Pancreas (tissue), 10 donors: ENCODE measurements around the gene KIAA1614. TPM values are rescaled to one million over a fixed set of nuclear protein-coding genes. Genes with fewer than 3 reads are reported as not detected.

Experiments used
- ATAC-seq, 4 donors: fragments of 200-7000 bp; cut with Tn5 transposase; one replicate each; pipeline versions ENCODE4 v1.8.0 to v1.9.1; 2020; ENCODE audit warnings: mild to moderate bottlenecking in 4 of 4, moderate library complexity in 4 of 4
- DNase-seq, 6 donors: peaks; one replicate each; pipeline ENCODE4 v3.0.0-alpha.2; 2020
- FAIRE-seq: peaks from 2 replicates; lab custom pipeline; 2012; peaks lifted over from hg19 to GRCh38; lab: Jason Lieb, UNC
- H3K27ac ChIP-seq, 4 donors: fragments of 200-600 bp; sonication (generic); 1 replicate in 3 of 4; 2 replicates in 1 of 4; pipeline versions ENCODE4 v1.5.0 to v1.8.0; 2020
- H3K27me3 ChIP-seq, 4 donors: fragments of 200-600 bp; one replicate each; pipeline ENCODE4 v1.8.0; 2021
- H3K36me3 ChIP-seq, 3 donors: fragments of 200-600 bp; sonication (generic) in 1 of 3; one replicate each; pipeline versions ENCODE4 v1.5.0 to v1.8.0; 2020 to 2021
- H3K4me1 ChIP-seq, 3 donors: fragments of 200-600 bp; one replicate each; pipeline ENCODE4 v1.8.0; 2021
- H3K4me3 ChIP-seq, 4 donors: fragments of 200-600 bp; sonication (generic) in 2 of 4; one replicate each; pipeline versions ENCODE4 v1.5.0 to v1.8.0; 2020 to 2021
- H3K9me3 ChIP-seq, 4 donors: fragments of 200-600 bp; one replicate each; pipeline ENCODE4 v1.8.0; 2021
- CTCF ChIP-seq, 4 donors: fragments of 200-600 bp; sonication (generic) in 3 of 4; IDR thresholded peaks; one replicate each; pipeline versions ENCODE4 v1.5.0 to v1.8.0; 2021; ENCODE audit warnings: antibody characterized with exemption in 4 of 4
- WGBS, 2 donors: extraction: QIAGEN DNeasy Blood & Tissue Kit; methylation state at CpG; one replicate each; pipeline ENCODE4 v1.1.7; 2013; 5-methylcytosine and 5-hydroxymethylcytosine counted together
- intact Hi-C, 3 donors: fragments of 100-400 bp; cut with DNase I; formaldehyde crosslinking; loops; one replicate each; pipeline versions ENCODE4 v1.11.1 to v1.14.2; 2022
- polyA plus RNA-seq, 2 donors: library from polyadenylated mRNA; stranded (reverse); fragments of 200-250 nt; gene quantifications; one replicate each; pipeline ENCODE4 v1.2.3, GENCODE V29; 2013
- total RNA-seq, 6 donors: library from RNA; stranded (reverse); fragmentation: NEBNext Ultra II Directional in 4 of 6; extraction: Animal tissue kit (Norgen Biotek cat#: 25700) in 4 of 6; gene quantifications; one replicate each; pipeline versions ENCODE4 v1.2.1 to v1.2.4, GENCODE V29; 2021 to 2023
- donor health status: healthy with polysubstance abuse.
- donor health status: DM: no; HTN: no; CAD: no; lungs with moderate emphysema.
- donor health status: DM: no; HTN: no; CAD: no.
- donor health status: control.
- donor health status: control.
- donor health status: Bipolar disorder and iron deficiency.
- donor health status: DM: yes; HTN: yes; CAD: no.
- donor health status: DM: no; HTN: no; CAD: no.
- donor health status: DM: no; HTN: no; CAD: no.
- donor health status: DM: yes; HTN: yes; CAD: no.

The KIAA1614 gene
- total and polyA plus RNA-seq, 8 donors: 0.32 to 3.3 (median 1.5) TPM

DNA sequence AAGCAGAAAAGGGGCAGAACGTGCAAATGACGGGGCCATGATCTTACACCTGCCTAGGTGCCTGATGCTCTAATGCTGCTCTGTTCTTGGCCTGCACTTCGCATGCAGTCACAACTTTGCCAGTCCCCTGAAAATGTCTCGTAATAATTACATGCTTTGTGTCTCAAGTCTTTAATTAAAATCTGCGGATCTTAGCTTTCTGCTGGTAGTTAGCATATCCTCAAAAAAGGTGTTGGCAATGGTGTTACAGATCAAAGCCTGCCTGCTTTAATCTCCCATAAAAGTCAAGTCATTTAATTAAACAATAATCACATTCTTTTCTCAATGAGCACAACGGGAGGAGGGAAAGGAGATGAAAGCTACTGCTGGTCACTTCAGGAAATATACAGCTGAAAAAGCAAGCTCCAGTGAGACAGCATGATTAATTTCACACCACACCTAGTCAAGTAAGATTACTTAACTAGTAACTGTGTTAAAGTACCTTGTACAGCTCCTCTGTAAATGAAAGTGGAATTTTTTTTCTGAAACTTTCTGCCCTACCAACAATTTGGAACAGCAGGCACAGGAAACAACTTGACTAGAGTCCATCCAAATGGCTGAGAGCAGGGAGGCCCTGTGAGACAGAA, 64.1 kb downstream of the KIAA1614 start:
- Histone ChIP-seq H3K4me1 (peaks cover 0 to 23% (median 20%) of the 10 kb centered on the region in 3 donors), H3K36me3 (no peaks in the 10 kb centered on the region), H3K27me3 (no peaks in the 10 kb centered on the region), H3K9me3 (no peaks in the 10 kb centered on the region), H3K4me3 (no peak overlapping the region), H3K27ac (peak overlapping the region in 1 of 4 donors; percentile 48)
- DNase-seq (no peak), ATAC-seq (peak; percentile 65 to 82 (median 74)), FAIRE-seq (no peak)
- TF ChIP-seq CTCF (IDR thresholded peaks at IDR 0.05): no peak
- intact Hi-C loops: no loop called here
- 74 to 80% methylated on average over 6 of the region's 6 CpGs for WGBS, 2 donors

DNA sequence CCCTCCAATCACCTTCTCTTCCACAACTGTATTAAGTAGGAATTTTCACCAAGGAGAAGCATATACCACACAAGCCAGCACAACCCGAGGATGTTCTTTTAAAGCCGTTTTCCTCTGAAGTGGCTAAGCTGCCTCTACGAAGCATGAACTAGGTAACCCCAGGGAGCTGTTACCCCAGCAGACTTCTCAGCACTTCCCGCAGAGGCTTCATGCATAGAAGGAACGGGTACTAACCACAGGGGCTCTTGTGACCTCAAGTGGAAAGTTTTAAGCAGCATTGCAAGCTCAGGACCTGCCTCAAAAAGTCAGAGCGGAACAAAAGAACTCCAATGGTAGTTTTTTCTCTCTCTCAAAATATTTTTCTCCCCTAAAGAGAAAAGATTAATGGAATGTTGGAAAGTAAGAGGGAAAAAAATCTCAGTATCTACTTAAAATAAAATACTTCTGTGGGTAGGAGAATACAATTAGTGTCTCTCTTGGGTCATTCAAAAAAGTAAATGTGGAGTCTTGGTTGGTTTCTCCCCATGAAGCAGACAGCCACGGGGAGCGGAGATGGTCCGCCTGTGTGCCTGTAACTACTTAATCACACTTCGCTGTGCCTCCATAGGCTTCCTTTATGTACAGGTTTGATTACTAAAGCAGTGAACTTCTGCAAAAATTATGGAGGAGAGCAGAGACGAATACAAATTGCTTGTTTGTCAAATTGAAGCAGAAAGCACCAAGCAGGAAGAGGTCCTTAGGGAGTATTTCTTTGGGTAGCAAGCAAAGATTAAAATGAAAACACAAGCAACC, 69.1 kb downstream of the KIAA1614 start:
- intact Hi-C loops: no loop called here

DNA sequence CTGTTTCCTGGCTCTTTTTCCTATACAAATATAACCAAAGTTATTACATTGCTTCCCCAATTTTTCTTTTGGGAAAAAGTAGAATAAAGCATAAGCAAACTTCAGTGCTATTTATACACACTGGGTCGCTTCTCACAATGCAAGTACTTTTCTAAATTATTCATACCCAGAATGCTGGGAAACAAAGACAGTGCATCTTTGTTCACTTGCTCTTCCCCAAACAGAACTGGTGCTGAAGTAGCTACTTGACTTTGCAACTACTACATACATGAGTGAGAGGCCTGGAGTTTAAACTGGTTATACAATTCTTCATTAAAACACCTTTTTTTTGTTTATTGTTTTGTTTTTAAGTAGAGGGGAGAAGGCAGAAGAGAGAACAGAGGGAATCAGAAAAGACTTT, 69.7 kb downstream of the KIAA1614 start:
- Histone ChIP-seq H3K27me3 (no peaks in the 10 kb centered on the region), H3K36me3 (peaks cover 0 to 21% (median 0%) of the 10 kb centered on the region in 3 donors), H3K9me3 (no peaks in the 10 kb centered on the region), H3K4me1 (peaks cover 0 to 2% (median 0%) of the 10 kb centered on the region in 3 donors), H3K4me3 (no peak overlapping the region), H3K27ac (no peak overlapping the region)
- no peak for DNase-seq
- ATAC-seq: no peak
- FAIRE-seq: no peak
- no peak for TF ChIP-seq CTCF (IDR thresholded peaks at IDR 0.05)
- intact Hi-C loops: no loop called here
- 85 to 87% methylated on average over 1 of the region's 1 CpG for WGBS, 2 donors

More for the DNA sequence above, 69.1 kb downstream of the KIAA1614 start:
- ATAC-seq (peak in 1 of 4 donors; percentile 21), FAIRE-seq (no peak), DNase-seq (no peak)
- Histone ChIP-seq H3K9me3 (no peaks in the 10 kb centered on the region), H3K4me1 (peaks cover 0 to 4% (median 0%) of the 10 kb centered on the region in 3 donors), H3K4me3 (no peak overlapping the region), H3K36me3 (peaks cover 0 to 15% (median 0%) of the 10 kb centered on the region in 3 donors), H3K27ac (no peak overlapping the region), H3K27me3 (no peaks in the 10 kb centered on the region)
- TF ChIP-seq CTCF (IDR thresholded peaks at IDR 0.05): no peak
- WGBS, 2 donors: 71 to 74% methylated on average over 11 of the region's 11 CpGs

GRCh38 chr1:180988253-180988752, 75.6 kb downstream of the KIAA1614 start:
- no peak for TF ChIP-seq CTCF (IDR thresholded peaks at IDR 0.05)
- no peak overlapping the region for H3K4me3 ChIP-seq
- H3K27me3 ChIP-seq: no peaks in the 10 kb centered on the region
- no peak for FAIRE-seq
- H3K4me1 ChIP-seq: no peaks in the 10 kb centered on the region
- WGBS, 2 donors: 82 to 85% methylated on average over 8 of the region's 8 CpGs
- no peak overlapping the region for H3K27ac ChIP-seq
- intact Hi-C loops: no loop called here
- H3K36me3 ChIP-seq: peaks cover 0 to 42% (median 4%) of the 10 kb centered on the region in 3 donors
- no peaks in the 10 kb centered on the region for H3K9me3 ChIP-seq
- no peak for DNase-seq
- ATAC-seq: no peak
